GM12878 (cell line): ENCODE measurements around the gene PPARA. TPM values are rescaled to one million over a fixed set of nuclear protein-coding genes. Genes with fewer than 3 reads are reported as not detected.

Source experiments
- ATAC-seq: fragments of 200-7000 bp; cut with Tn5 transposase; 3 replicates; pipeline ENCODE4 v1.9.1; 2020; ENCODE audit warnings: mild to moderate bottlenecking, moderate library complexity
- BruUV-seq: library from RNA; stranded (reverse); fragments of 400-500 nt; replicated peaks from 2 replicates; lab custom pipeline; 2021; lab: Mats Ljungman, UMichigan
- CTCF ChIA-PET: fragments of 300-600 bp; sonication (Branson Sonifier 250); formaldehyde crosslinking; extraction: SDS; loops from one replicate; lab custom pipeline; 2021; ENCODE audit warnings: inconsistent platforms; lab: Yijun Ruan, JAX
- POLR2A ChIA-PET: fragments of 350-600 bp; formaldehyde crosslinking; extraction: SDS; loops from one replicate; lab custom pipeline; 2021; ENCODE audit warnings: inconsistent platforms; lab: Charles Lee
- RAD21 ChIA-PET: fragments of 300-600 bp; sonication (Branson Sonifier 250); formaldehyde crosslinking; loops from one replicate; lab custom pipeline; 2023; ENCODE audit warnings: antibody characterized with exemption; ENCODE audit not compliant: unreplicated experiment; lab: Charles Lee
- SMC1A ChIA-PET: fragments of 300-600 bp; sonication (Branson Sonifier 250); formaldehyde crosslinking; loops from one replicate; lab custom pipeline; 2023; ENCODE audit not compliant: unreplicated experiment, uncharacterized antibody; lab: Charles Lee
- DNase-seq: peaks from one replicate; pipeline ENCODE4 v3.0.0-alpha.2; 2011; ENCODE audit warnings: low read depth, low spot score
- FAIRE-seq: peaks from 3 replicates; lab custom pipeline; 2011; peaks lifted over from hg19 to GRCh38; lab: Jason Lieb, UNC
- H2AFZ ChIP-seq: 2 replicates; pipeline ENCODE4 v1.6.0; 2011; ENCODE audit warnings: low read depth, low read length, control low read depth; ENCODE audit not compliant: control insufficient read depth
- H3K27ac ChIP-seq: 2 replicates; pipeline ENCODE4 v1.5.1; 2011; ENCODE audit warnings: control low read depth; ENCODE audit not compliant: control insufficient read depth, insufficient read depth
- H3K27me3 ChIP-seq, 2 experiments: replicated peaks in 1 of 2; 2 replicates each; pipeline versions ENCODE4 v1.6.0 to v1.6.1; 2011; ENCODE audit warnings: low read length in 1 of 2; ENCODE audit not compliant: control insufficient read depth in 2 of 2, insufficient read depth in 2 of 2
- H3K36me3 ChIP-seq, 2 experiments: 2 replicates each; pipeline ENCODE4 v1.5.1; 2011; ENCODE audit warnings: low read length in 1 of 2; ENCODE audit not compliant: control insufficient read depth in 2 of 2, insufficient read depth in 2 of 2
- H3K4me1 ChIP-seq: 2 replicates; pipeline ENCODE4 v1.6.1; 2011; ENCODE audit warnings: mild to moderate bottlenecking, low read length, moderate library complexity, mixed read lengths; ENCODE audit not compliant: control insufficient read depth, insufficient read depth
- H3K4me2 ChIP-seq: 2 replicates; pipeline ENCODE4 v1.6.0; 2011; ENCODE audit warnings: control low read depth; ENCODE audit not compliant: control insufficient read depth, insufficient read depth
- H3K4me3 ChIP-seq: fragments of 200-600 bp; sonication (generic); 2 replicates; pipeline ENCODE4 v1.5.1; 2016
- H3K79me2 ChIP-seq: 2 replicates; pipeline ENCODE4 v1.6.0; 2011; ENCODE audit warnings: low read length; ENCODE audit not compliant: control insufficient read depth, insufficient read depth
- H3K9ac ChIP-seq: 2 replicates; pipeline ENCODE4 v1.8.0; 2011; ENCODE audit warnings: low read length, control low read depth, mixed read lengths; ENCODE audit not compliant: control insufficient read depth, insufficient read depth
- H3K9me3 ChIP-seq: replicated peaks from 3 replicates; pipeline ENCODE4 v1.5.1; 2011; ENCODE audit warnings: mild to moderate bottlenecking, low read length; ENCODE audit not compliant: control insufficient read depth, insufficient read depth
- H4K20me1 ChIP-seq: 2 replicates; pipeline ENCODE4 v1.6.0; 2011; ENCODE audit not compliant: control insufficient read depth, insufficient read depth
- HDAC2 ChIP-seq: fragments of 200-600 bp; sonication (generic); IDR thresholded peaks from 2 replicates; pipeline ENCODE4 v1.6.1; 2017
- MYB ChIP-seq: fragments of 150-350 bp; IDR thresholded peaks from 2 replicates; pipeline ENCODE4 v1.6.1; 2014; ENCODE audit warnings: mild to moderate bottlenecking, low read depth, low read length, borderline replicate concordance
- MYC ChIP-seq: IDR thresholded peaks from 2 replicates; pipeline ENCODE4 v1.6.1; 2011; ENCODE audit warnings: mild to moderate bottlenecking, low read length, moderate library complexity, inconsistent platforms; ENCODE audit not compliant: insufficient read depth, insufficient replicate concordance, insufficient read length, severe bottlenecking
- NR2F1 ChIP-seq: fragments of 450-650 bp; conservative IDR thresholded peaks from 2 replicates; pipeline ENCODE4 v1.6.1; 2017; ENCODE audit warnings: mild to moderate bottlenecking
- ZNF207 ChIP-seq: fragments of 450-650 bp; IDR thresholded peaks from 2 replicates; pipeline ENCODE4 v1.6.1; 2014; ENCODE audit warnings: antibody characterized with exemption, mild to moderate bottlenecking, borderline replicate concordance
- WGBS: methylation state at CpG from one replicate; pipeline ENCODE4 v1.1.6; 2016; ENCODE audit warnings: low lambda C conversion rate; ENCODE audit not compliant: insufficient replicate concordance, insufficient coverage; ENCODE audit errors: missing lambda C conversion rate; 5-methylcytosine and 5-hydroxymethylcytosine counted together
- in situ Hi-C: fragments of 300-500 bp; cut with MboI; formaldehyde crosslinking; loops from 9 replicates; pipeline ENCODE4 v1.14.3; 2018; ENCODE audit warnings: mixed read lengths
- intact Hi-C: fragments of 100-400 bp; cut with micrococcal nuclease; formaldehyde crosslinking; loops from one replicate; pipeline ENCODE4 v1.14.2; 2022; ENCODE audit not compliant: unreplicated experiment
- polyA plus RNA-seq, 11 experiments: library from polyadenylated mRNA; depleted of rRNA in 4 of 11; unstranded in 6 of 11; stranded (reverse) in 5 of 11; fragments of >200 nt; fragmentation: Nextera tagmentation in 4 of 11; fragmentation: Illumina TruSeq in 1 of 11; extraction: Ambion mirVana in 4 of 11; extraction: Trizol in 1 of 11; gene quantifications; 1 replicate in 1 of 11; 2 replicates in 10 of 11; pipeline versions ENCODE4 v1.2.1 to v1.2.3, GENCODE V29; 2011 to 2016; ENCODE audit warnings: inconsistent platforms in 2 of 11, missing spikeins in 2 of 11, low read depth in 1 of 11
- total RNA-seq, 4 experiments: library from RNA; depleted of rRNA in 3 of 4; stranded (reverse); fragments of >200 nt in 3 of 4; fragmentation: Illumina TruSeq in 1 of 4; extraction: Trizol in 1 of 4; gene quantifications; 2 replicates each; pipeline versions ENCODE4 v1.2.1 to v1.2.3, GENCODE V29; 2013 to 2021
- TF ChIP-seq, protein P1 (sequence below): fragments of 450-650 bp; IDR thresholded peaks from 2 replicates; pipeline ENCODE4 v1.6.1; 2017; ENCODE audit warnings: antibody characterized with exemption, mild to moderate bottlenecking, moderate library complexity
- TF ChIP-seq, protein P2 (sequence below): fragments of 450-650 bp; IDR thresholded peaks from 2 replicates; pipeline ENCODE4 v1.6.1; 2017; ENCODE audit warnings: mild to moderate bottlenecking, moderate library complexity

PPARA gene
- total and polyA plus RNA-seq, 10 of the 15 experiments (the other 5 are each of a cell fraction or from before 2014, with no cell fraction given), result 0.72 to 10.4 (median 4.6) TPM

GRCh38 chr22:46103181-46103580 is 47.1 kb upstream of the PPARA start:
- Histone ChIP-seq H4K20me1 (no peaks in the 10 kb centered on the region), H3K4me2 (no peak overlapping the region), H3K4me1 (no peaks in the 10 kb centered on the region), H3K9me3 (no peaks in the 10 kb centered on the region), H3K36me3 (no peaks in the 10 kb centered on the region), H3K79me2 (no peaks in the 10 kb centered on the region), H3K4me3 (no peak overlapping the region), H3K27ac (no peak overlapping the region), H2AFZ (no peak overlapping the region), H3K27me3 (no peaks in the 10 kb centered on the region; a peak in 1 of 4 replicates), H3K9ac (no peak overlapping the region)
- ChIA-PET CTCF (no interaction called here), SMC1A (no interaction called here), POLR2A (no interaction called here), RAD21 (no interaction called here)
- BruUV-seq, result no TSS peak
- in situ Hi-C loops (no loop called here), intact Hi-C loops (no loop called here)
- no peak for ATAC-seq
- 87% methylated on average over 13 of the region's 13 CpGs for WGBS
- no peak for FAIRE-seq
- no peak for TF ChIP-seq HDAC2
- TF ChIP-seq NR2F1, result no peak
- no peak for TF ChIP-seq MYC
- TF ChIP-seq, protein P1, sequence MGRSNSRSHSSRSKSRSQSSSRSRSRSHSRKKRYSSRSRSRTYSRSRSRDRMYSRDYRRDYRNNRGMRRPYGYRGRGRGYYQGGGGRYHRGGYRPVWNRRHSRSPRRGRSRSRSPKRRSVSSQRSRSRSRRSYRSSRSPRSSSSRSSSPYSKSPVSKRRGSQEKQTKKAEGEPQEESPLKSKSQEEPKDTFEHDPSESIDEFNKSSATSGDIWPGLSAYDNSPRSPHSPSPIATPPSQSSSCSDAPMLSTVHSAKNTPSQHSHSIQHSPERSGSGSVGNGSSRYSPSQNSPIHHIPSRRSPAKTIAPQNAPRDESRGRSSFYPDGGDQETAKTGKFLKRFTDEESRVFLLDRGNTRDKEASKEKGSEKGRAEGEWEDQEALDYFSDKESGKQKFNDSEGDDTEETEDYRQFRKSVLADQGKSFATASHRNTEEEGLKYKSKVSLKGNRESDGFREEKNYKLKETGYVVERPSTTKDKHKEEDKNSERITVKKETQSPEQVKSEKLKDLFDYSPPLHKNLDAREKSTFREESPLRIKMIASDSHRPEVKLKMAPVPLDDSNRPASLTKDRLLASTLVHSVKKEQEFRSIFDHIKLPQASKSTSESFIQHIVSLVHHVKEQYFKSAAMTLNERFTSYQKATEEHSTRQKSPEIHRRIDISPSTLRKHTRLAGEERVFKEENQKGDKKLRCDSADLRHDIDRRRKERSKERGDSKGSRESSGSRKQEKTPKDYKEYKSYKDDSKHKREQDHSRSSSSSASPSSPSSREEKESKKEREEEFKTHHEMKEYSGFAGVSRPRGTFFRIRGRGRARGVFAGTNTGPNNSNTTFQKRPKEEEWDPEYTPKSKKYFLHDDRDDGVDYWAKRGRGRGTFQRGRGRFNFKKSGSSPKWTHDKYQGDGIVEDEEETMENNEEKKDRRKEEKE, result no peak
- no peak for TF ChIP-seq MYB
- no peak for TF ChIP-seq ZNF207
- TF ChIP-seq, protein P2, sequence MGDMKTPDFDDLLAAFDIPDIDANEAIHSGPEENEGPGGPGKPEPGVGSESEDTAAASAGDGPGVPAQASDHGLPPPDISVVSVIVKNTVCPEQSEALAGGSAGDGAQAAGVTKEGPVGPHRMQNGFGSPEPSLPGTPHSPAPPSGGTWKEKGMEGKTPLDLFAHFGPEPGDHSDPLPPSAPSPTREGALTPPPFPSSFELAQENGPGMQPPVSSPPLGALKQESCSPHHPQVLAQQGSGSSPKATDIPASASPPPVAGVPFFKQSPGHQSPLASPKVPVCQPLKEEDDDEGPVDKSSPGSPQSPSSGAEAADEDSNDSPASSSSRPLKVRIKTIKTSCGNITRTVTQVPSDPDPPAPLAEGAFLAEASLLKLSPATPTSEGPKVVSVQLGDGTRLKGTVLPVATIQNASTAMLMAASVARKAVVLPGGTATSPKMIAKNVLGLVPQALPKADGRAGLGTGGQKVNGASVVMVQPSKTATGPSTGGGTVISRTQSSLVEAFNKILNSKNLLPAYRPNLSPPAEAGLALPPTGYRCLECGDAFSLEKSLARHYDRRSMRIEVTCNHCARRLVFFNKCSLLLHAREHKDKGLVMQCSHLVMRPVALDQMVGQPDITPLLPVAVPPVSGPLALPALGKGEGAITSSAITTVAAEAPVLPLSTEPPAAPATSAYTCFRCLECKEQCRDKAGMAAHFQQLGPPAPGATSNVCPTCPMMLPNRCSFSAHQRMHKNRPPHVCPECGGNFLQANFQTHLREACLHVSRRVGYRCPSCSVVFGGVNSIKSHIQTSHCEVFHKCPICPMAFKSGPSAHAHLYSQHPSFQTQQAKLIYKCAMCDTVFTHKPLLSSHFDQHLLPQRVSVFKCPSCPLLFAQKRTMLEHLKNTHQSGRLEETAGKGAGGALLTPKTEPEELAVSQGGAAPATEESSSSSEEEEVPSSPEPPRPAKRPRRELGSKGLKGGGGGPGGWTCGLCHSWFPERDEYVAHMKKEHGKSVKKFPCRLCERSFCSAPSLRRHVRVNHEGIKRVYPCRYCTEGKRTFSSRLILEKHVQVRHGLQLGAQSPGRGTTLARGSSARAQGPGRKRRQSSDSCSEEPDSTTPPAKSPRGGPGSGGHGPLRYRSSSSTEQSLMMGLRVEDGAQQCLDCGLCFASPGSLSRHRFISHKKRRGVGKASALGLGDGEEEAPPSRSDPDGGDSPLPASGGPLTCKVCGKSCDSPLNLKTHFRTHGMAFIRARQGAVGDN, result no peak
- DNase-seq, result no peak
